Endothelial cell of umbilical vein (primary cell): Measurements from ENCODE around the gene ADAM22.

Source experiments
- EZH2 ChIP-seq: IDR thresholded peaks from 2 replicates; pipeline ENCODE4 v1.6.1; 2012; ENCODE audit warnings: borderline replicate concordance, low read depth, mild to moderate bottlenecking, moderate library complexity, low read length, inconsistent platforms; ENCODE audit not compliant: severe bottlenecking
- FOS ChIP-seq: IDR thresholded peaks from 2 replicates; pipeline ENCODE4 v1.6.1; 2011; ENCODE audit warnings: mild to moderate bottlenecking, low read length, moderate library complexity, borderline replicate concordance; ENCODE audit not compliant: insufficient read depth
- JUN ChIP-seq: IDR thresholded peaks from 2 replicates; pipeline ENCODE4 v1.6.1; 2011; ENCODE audit warnings: borderline replicate concordance, low read depth; ENCODE audit not compliant: insufficient read length, insufficient read depth
- MYC ChIP-seq: IDR thresholded peaks from one replicate; pipeline ENCODE4 v1.6.1; 2011; ENCODE audit warnings: mild to moderate bottlenecking, low read depth, low read length
- POLR2AphosphoS5 ChIP-seq: IDR thresholded peaks from 2 replicates; pipeline ENCODE4 v1.6.1; 2012; ENCODE audit warnings: low read depth, mild to moderate bottlenecking, control low read depth, low read length, moderate library complexity; ENCODE audit not compliant: insufficient read depth
- TF ChIP-seq, protein P1 (sequence below), 2 donors: IDR thresholded peaks; 1 replicate in 1 of 2; 2 replicates in 1 of 2; pipeline ENCODE4 v1.5.1; 2011; ENCODE audit warnings: low read length in 2 of 2, mild to moderate bottlenecking in 2 of 2, moderate library complexity in 2 of 2, control low read depth in 1 of 2, inconsistent platforms in 1 of 2, low read depth in 1 of 2; ENCODE audit not compliant: insufficient read depth in 1 of 2; ENCODE audit errors: extremely low read depth in 1 of 2

DNA sequence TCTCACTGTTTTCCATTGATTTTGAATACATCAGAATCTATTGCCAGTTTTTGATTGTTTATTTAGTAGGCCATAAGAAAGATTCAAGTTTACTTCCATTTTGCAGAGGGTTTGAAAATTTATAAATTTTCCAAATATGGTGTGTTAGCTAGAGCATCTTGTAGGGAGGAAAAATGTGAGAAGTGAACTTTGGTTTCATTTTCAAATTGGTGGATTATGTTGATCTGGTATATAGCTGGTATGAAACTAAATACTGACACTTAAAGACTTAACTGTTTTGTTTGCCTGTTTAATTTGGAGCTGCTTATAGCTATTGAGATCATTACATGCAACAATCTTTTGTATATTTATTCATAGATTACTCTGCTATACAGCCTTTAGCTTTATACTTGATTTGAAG, 108.1 kb downstream of the ADAM22 start:
- TF ChIP-seq, protein P1, sequence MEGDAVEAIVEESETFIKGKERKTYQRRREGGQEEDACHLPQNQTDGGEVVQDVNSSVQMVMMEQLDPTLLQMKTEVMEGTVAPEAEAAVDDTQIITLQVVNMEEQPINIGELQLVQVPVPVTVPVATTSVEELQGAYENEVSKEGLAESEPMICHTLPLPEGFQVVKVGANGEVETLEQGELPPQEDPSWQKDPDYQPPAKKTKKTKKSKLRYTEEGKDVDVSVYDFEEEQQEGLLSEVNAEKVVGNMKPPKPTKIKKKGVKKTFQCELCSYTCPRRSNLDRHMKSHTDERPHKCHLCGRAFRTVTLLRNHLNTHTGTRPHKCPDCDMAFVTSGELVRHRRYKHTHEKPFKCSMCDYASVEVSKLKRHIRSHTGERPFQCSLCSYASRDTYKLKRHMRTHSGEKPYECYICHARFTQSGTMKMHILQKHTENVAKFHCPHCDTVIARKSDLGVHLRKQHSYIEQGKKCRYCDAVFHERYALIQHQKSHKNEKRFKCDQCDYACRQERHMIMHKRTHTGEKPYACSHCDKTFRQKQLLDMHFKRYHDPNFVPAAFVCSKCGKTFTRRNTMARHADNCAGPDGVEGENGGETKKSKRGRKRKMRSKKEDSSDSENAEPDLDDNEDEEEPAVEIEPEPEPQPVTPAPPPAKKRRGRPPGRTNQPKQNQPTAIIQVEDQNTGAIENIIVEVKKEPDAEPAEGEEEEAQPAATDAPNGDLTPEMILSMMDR (IDR thresholded peaks at IDR 0.05; ENCODE audit: extremely low read depth in 1 of 2, insufficient read depth in 1 of 2, low read depth in 1 of 2, low read length in 2 of 2): no peak
- TF ChIP-seq POLR2AphosphoS5: no peak
- no peak for TF ChIP-seq JUN
- TF ChIP-seq FOS: no peak
- no peak for TF ChIP-seq MYC
- no peak for TF ChIP-seq EZH2
